ENCODE results near the gene ASGR2. TPM values are rescaled to one million over a fixed set of nuclear protein-coding genes. Genes with fewer than 3 reads are reported as not detected.
A peak's percentile ranks its signal among the peaks of the same experiment; 100 is the strongest.
"Not testable (repeated sequence)": the region's sequence is repeated elsewhere in the genome, so short reads cannot be mapped to it uniquely, and the experiment has no call there.

ASGR2 gene
- total RNA-seq, result not detected

- CTCF ChIA-PET, result interaction anchor here (1.2 kb wide), 1 partner anchor 68 kb away, joined by 4 read pairs; no protein-coding TSS in a partner anchor
- POLR2A ChIA-PET, result interaction anchor here (1.0 kb wide), 1 partner anchor 180 kb away, joined by 3 read pairs; no protein-coding TSS in a partner anchor
- DNase-seq (no peak), ATAC-seq (no peak)
- Mint-ChIP-seq H3K27ac (no peak within 1 kb of the TSS), H3K27me3 (peaks cover under 1% of the 10 kb centered on the region), H3K36me3 (ENCODE audit: low read depth) (no peaks in the 10 kb centered on the region), H3K9me3 (no peaks in the 10 kb centered on the region), H3K4me1 (ENCODE audit: low read depth) (peaks cover 6% of the 10 kb centered on the region), H3K4me3 (no peak within 1 kb of the TSS)
- no peak for TF ChIP-seq CTCF (IDR thresholded peaks at IDR 0.05)
- intact Hi-C loops (cut with micrococcal nuclease), result no loop called here
These were observed at the start of gene ASGR2 for GRCh38 chr17:7114241-7114874. Gene ASGR2 (minus strand): TSS chr17:7114822. CDS start chr17:7114240, 582 bp downstream.

GRCh38 chr17:7159571-7159970 lies 44.9 kb upstream of the ASGR2 start:
- DNase-seq; ATAC-seq; H3K9me3 Mint-ChIP-seq; H3K4me3 Mint-ChIP-seq; intact Hi-C loops (cut with micrococcal nuclease); H3K27me3 Mint-ChIP-seq; POLR2A ChIA-PET; H3K36me3 Mint-ChIP-seq (ENCODE audit: low read depth); H3K4me1 Mint-ChIP-seq (ENCODE audit: low read depth); CTCF ChIA-PET; H3K27ac Mint-ChIP-seq: not testable (repeated sequence)

GRCh38 chr17:7158424-7158823 lies 43.8 kb upstream of the ASGR2 start:
- CTCF ChIA-PET; H3K9me3 Mint-ChIP-seq; ATAC-seq; intact Hi-C loops (cut with micrococcal nuclease); DNase-seq; H3K36me3 Mint-ChIP-seq (ENCODE audit: low read depth); H3K4me1 Mint-ChIP-seq (ENCODE audit: low read depth); H3K4me3 Mint-ChIP-seq; H3K27ac Mint-ChIP-seq: not testable (repeated sequence)
- H3K27me3 Mint-ChIP-seq, result peaks cover 11% of the 10 kb centered on the region
- POLR2A ChIA-PET, result interaction anchor here (0.6 kb wide), 1 partner anchor 1822 kb away, joined by 3 read pairs; no protein-coding TSS in a partner anchor

GRCh38 chr17:7156342-7156940 lies 41.8 kb upstream of the ASGR2 start:
- Mint-ChIP-seq H3K36me3 (ENCODE audit: low read depth) (no peaks in the 10 kb centered on the region), H3K27ac (no peak overlapping the region), H3K9me3 (no peaks in the 10 kb centered on the region), H3K27me3 (peaks cover 11% of the 10 kb centered on the region), H3K4me3 (no peak overlapping the region), H3K4me1 (ENCODE audit: low read depth) (no peaks in the 10 kb centered on the region)
- DNase-seq (no peak), ATAC-seq (no peak)
- no peak for TF ChIP-seq CTCF (IDR thresholded peaks at IDR 0.05)
- intact Hi-C loops (cut with micrococcal nuclease), result no loop called here
- ChIA-PET CTCF (interaction anchor here (1.2 to 1.6 kb wide), 2 partner anchors 23 to 111 kb away, joined by 3 to 4 read pairs; no protein-coding TSS in a partner anchor), POLR2A (no interaction called here)

GRCh38 chr17:7147772-7148171 lies 33.1 kb upstream of the ASGR2 start:
- H3K9me3 Mint-ChIP-seq, result no peaks in the 10 kb centered on the region
- TF ChIP-seq CTCF (IDR thresholded peaks at IDR 0.05), result no peak
- H3K4me1 Mint-ChIP-seq (ENCODE audit: low read depth), result no peaks in the 10 kb centered on the region
- CTCF ChIA-PET, result interaction anchor here (1.2 to 1.5 kb wide), 3 partner anchors 11 to 102 kb away, joined by 4 to 6 read pairs (median 4); no protein-coding TSS in a partner anchor
- ATAC-seq (peak; percentile 64), DNase-seq (no peak)
- intact Hi-C loops (cut with micrococcal nuclease), result no loop called here
- H3K36me3 Mint-ChIP-seq (ENCODE audit: low read depth), result no peaks in the 10 kb centered on the region
- H3K4me3 Mint-ChIP-seq, result no peak overlapping the region
- POLR2A ChIA-PET, result no interaction called here
- H3K27ac Mint-ChIP-seq, result no peak overlapping the region
- no peaks in the 10 kb centered on the region for H3K27me3 Mint-ChIP-seq

GRCh38 chr17:7146115-7146514 lies 31.5 kb upstream of the ASGR2 start:
- no peaks in the 10 kb centered on the region for H3K4me1 Mint-ChIP-seq (ENCODE audit: low read depth)
- intact Hi-C loops (cut with micrococcal nuclease), result no loop called here
- no peak for ATAC-seq
- H3K9me3 Mint-ChIP-seq, result no peaks in the 10 kb centered on the region
- no peak for TF ChIP-seq CTCF (IDR thresholded peaks at IDR 0.05)
- ChIA-PET POLR2A (no interaction called here), CTCF (interaction anchor here (0.9 to 2.8 kb wide), 5 partner anchors 10 to 142 kb away, joined by 3 to 11 read pairs (median 4); no protein-coding TSS in a partner anchor)
- no peaks in the 10 kb centered on the region for H3K36me3 Mint-ChIP-seq (ENCODE audit: low read depth)
- H3K27me3 Mint-ChIP-seq, result no peaks in the 10 kb centered on the region
- H3K4me3 Mint-ChIP-seq, result no peak overlapping the region
- no peak for DNase-seq
- H3K27ac Mint-ChIP-seq, result no peak overlapping the region

Measured in activated CD8-positive, alpha-beta T cell treated with anti-CD3 and anti-CD28 coated beads for 36 hours (primary cell).